Measurements from ENCODE around the gene GPATCH11. TPM values are rescaled to one million over a fixed set of nuclear protein-coding genes. Genes with fewer than 3 reads are reported as not detected.
A peak's percentile ranks its signal among the peaks of the same experiment; 100 is the strongest.

GPATCH11 gene
- polyA plus RNA-seq (2.5 to 4.9 TPM (median 3.1 TPM) in 3 replicates), polyA minus RNA-seq (0.46 to 1.5 TPM (median 0.92 TPM) in 3 replicates)
- polyA plus RNA-seq (2011; ENCODE audit: low read depth), result 39.1 TPM
- polyA plus RNA-seq (2011; cell fraction: cytosol; rRNA removed), result 2.5 and 4.1 TPM in 2 replicates
- polyA plus RNA-seq (2011; cell fraction: nucleus; rRNA removed), result 2.2 and 2.7 TPM in 2 replicates
- polyA plus RNA-seq (2012; ENCODE audit: low replicate concordance), result 3.6 and 4.4 TPM in 2 replicates
- 1.2 TPM for polyA minus RNA-seq (2011; cell fraction: cytosol; rRNA and poly(A)+ RNA removed)
- polyA minus RNA-seq (2011; cell fraction: nucleus; rRNA and poly(A)+ RNA removed), result 0.63 and 1.5 TPM in 2 replicates

- no peaks in the 10 kb centered on the region for H3K9me1 ChIP-seq (ENCODE audit: control insufficient read depth, extremely low read depth, insufficient read depth, low read length)
- no peaks in the 10 kb centered on the region for H4K20me1 ChIP-seq (ENCODE audit: control insufficient read depth, extremely low read depth, insufficient read depth, low read length)
- H3K79me2 ChIP-seq (ENCODE audit: control insufficient read depth, insufficient read depth, low read length), result peaks cover 20% of the 10 kb centered on the region
- peak within 1 kb of the TSS; percentile 96 for H3K4me2 ChIP-seq (ENCODE audit: control insufficient read depth, extremely low read depth, insufficient read depth, low read depth, low read length)
- DNase-seq (ENCODE audit: low read depth, low spot score), result peak; percentile 95
- peak; percentile 88 for FAIRE-seq
- TF ChIP-seq EZH2 (IDR thresholded peaks at IDR 0.05; ENCODE audit: low read length) (no peak), CTCF (optimal IDR thresholded peaks at IDR 0.05 in 1 of 3, IDR thresholded peaks at IDR 0.05 in 1 of 3, conservative IDR thresholded peaks at IDR 0.05 in 1 of 3; ENCODE audit: extremely low read depth in 1 of 3, insufficient read depth in 2 of 3, low read length in 3 of 3) (no peak)
- H3K27me3 ChIP-seq (ENCODE audit: control insufficient read depth, extremely low read depth, insufficient read depth, low read length), result no peaks in the 10 kb centered on the region
- H3K9ac ChIP-seq (ENCODE audit: control insufficient read depth, extremely low read depth, insufficient read depth, low read length), result peak within 1 kb of the TSS; percentile 86
- H3K9me3 ChIP-seq (ENCODE audit: control insufficient read depth, low read depth, low read length), result no peaks in the 10 kb centered on the region
- dilution Hi-C loops (cut with MboI; ENCODE audit: extremely low pct_ligation_motif_present, low sequenced_read_pairs), result no loop called here
- H3K4me1 ChIP-seq (ENCODE audit: control insufficient read depth, extremely low read depth, insufficient read depth, low read length), result peaks cover 17% of the 10 kb centered on the region
- H3K4me3 ChIP-seq (ENCODE audit: control insufficient read depth in 2 of 3, extremely low read depth in 1 of 3, insufficient read depth in 2 of 3, low read depth in 1 of 3, low read length in 3 of 3), result peak within 1 kb of the TSS; percentile 81 to 96 (median 89)
- H3K36me3 ChIP-seq (ENCODE audit: control insufficient read depth in 2 of 2, extremely low read depth in 1 of 2, insufficient read depth in 2 of 2, low read length in 2 of 2), result peaks cover 0 to 5% of the 10 kb centered on the region in 2 experiments
- peak within 1 kb of the TSS; percentile 99 for H2AFZ ChIP-seq (ENCODE audit: control insufficient read depth, low read length)
- H3K27ac ChIP-seq (ENCODE audit: control insufficient read depth, insufficient read depth, low read length), result peak within 1 kb of the TSS; percentile 80
Observed at GRCh38 chr2:37083873-37084794, at the start of gene GPATCH11, which contains the start of gene HEATR5B. Gene GPATCH11, plus strand, starts transcription at chr2:37084518. Its CDS starts 3,864 bp downstream, at chr2:37088382. Gene HEATR5B, minus strand, starts transcription at chr2:37084372. Its CDS starts 958 bp downstream, at chr2:37083414.

GRCh38 chr2:37037771-37038170 lies 46.5 kb upstream of the GPATCH11 start:
- dilution Hi-C loops (cut with MboI; ENCODE audit: extremely low pct_ligation_motif_present, low sequenced_read_pairs), result no loop called here
- no peaks in the 10 kb centered on the region for H3K4me1 ChIP-seq (ENCODE audit: control insufficient read depth, extremely low read depth, insufficient read depth, low read length)
- no peak overlapping the region for H2AFZ ChIP-seq (ENCODE audit: control insufficient read depth, low read length)
- H3K4me2 ChIP-seq (ENCODE audit: control insufficient read depth, extremely low read depth, insufficient read depth, low read depth, low read length), result no peak overlapping the region
- no peak for TF ChIP-seq EZH2 (IDR thresholded peaks at IDR 0.05; ENCODE audit: low read length)
- TF ChIP-seq CTCF (optimal IDR thresholded peaks at IDR 0.05 in 1 of 3, IDR thresholded peaks at IDR 0.05 in 1 of 3, conservative IDR thresholded peaks at IDR 0.05 in 1 of 3; ENCODE audit: extremely low read depth in 1 of 3, insufficient read depth in 2 of 3, low read length in 3 of 3), result no peak
- DNase-seq (ENCODE audit: low read depth, low spot score) (no peak), FAIRE-seq (no peak)
- H3K79me2 ChIP-seq (ENCODE audit: control insufficient read depth, insufficient read depth, low read length), result no peaks in the 10 kb centered on the region
- no peaks in the 10 kb centered on the region for H3K9me1 ChIP-seq (ENCODE audit: control insufficient read depth, extremely low read depth, insufficient read depth, low read length)
- no peak overlapping the region for H3K4me3 ChIP-seq (ENCODE audit: control insufficient read depth in 2 of 3, extremely low read depth in 1 of 3, insufficient read depth in 2 of 3, low read depth in 1 of 3, low read length in 3 of 3)
- no peaks in the 10 kb centered on the region for H4K20me1 ChIP-seq (ENCODE audit: control insufficient read depth, extremely low read depth, insufficient read depth, low read length)
- H3K27ac ChIP-seq (ENCODE audit: control insufficient read depth, insufficient read depth, low read length), result no peak overlapping the region
- no peaks in the 10 kb centered on the region for H3K9me3 ChIP-seq (ENCODE audit: control insufficient read depth, low read depth, low read length)
- H3K36me3 ChIP-seq (ENCODE audit: control insufficient read depth in 2 of 2, extremely low read depth in 1 of 2, insufficient read depth in 2 of 2, low read length in 2 of 2), result peaks cover 4 to 7% of the 10 kb centered on the region in 2 experiments
- no peaks in the 10 kb centered on the region for H3K27me3 ChIP-seq (ENCODE audit: control insufficient read depth, extremely low read depth, insufficient read depth, low read length)
- no peak overlapping the region for H3K9ac ChIP-seq (ENCODE audit: control insufficient read depth, extremely low read depth, insufficient read depth, low read length)
